HL-60 (cell line): Measurements from ENCODE around the gene PRSS58.

ENCODE experiments used
- DNase-seq, 2 experiments: peaks; one replicate each; pipeline ENCODE4 v3.0.0-alpha.2; 2010 to 2020; ENCODE audit warnings: low read depth in 1 of 2, low spot score in 1 of 2
- H3K27ac ChIP-seq: fragments of 250-450 bp; sonication (Bioruptor Pico); replicated peaks from 2 replicates; pipeline ENCODE4 v1.5.1; 2020; ENCODE audit warnings: mild to moderate bottlenecking, moderate library complexity
- H3K27me3 ChIP-seq: fragments of 250-450 bp; sonication (Bioruptor Pico); 2 replicates; pipeline ENCODE4 v1.5.1; 2021; ENCODE audit warnings: mild to moderate bottlenecking, moderate library complexity; ENCODE audit not compliant: insufficient read depth, poor library complexity, severe bottlenecking
- H3K4me3 ChIP-seq: replicated peaks from 2 replicates; pipeline ENCODE4 v1.5.1; 2011; ENCODE audit warnings: mild to moderate bottlenecking, control low read depth, low read length; ENCODE audit not compliant: insufficient read depth
- CTCF ChIP-seq: IDR thresholded peaks from one replicate; pipeline ENCODE4 v1.5.1; 2011; ENCODE audit warnings: low read length, control low read depth, inconsistent platforms; ENCODE audit not compliant: insufficient read depth
- GABPA ChIP-seq: IDR thresholded peaks from 2 replicates; pipeline ENCODE4 v1.6.1; 2012; ENCODE audit warnings: low read depth
- POLR2AphosphoS5 ChIP-seq: IDR thresholded peaks from 2 replicates; pipeline ENCODE4 v1.6.1; 2012; ENCODE audit warnings: low read depth
- REST ChIP-seq: IDR thresholded peaks from 2 replicates; pipeline ENCODE4 v1.6.1; 2012; ENCODE audit warnings: low read depth; ENCODE audit not compliant: insufficient replicate concordance
- SPI1 ChIP-seq: IDR thresholded peaks from 2 replicates; pipeline ENCODE4 v1.6.1; 2012; ENCODE audit warnings: low read depth, mild to moderate bottlenecking, borderline replicate concordance

PRSS58 gene

GRCh38 chr7:142301923-142302550, 44.2 kb upstream of the PRSS58 start:
- H3K27ac ChIP-seq: peak overlapping the region; percentile 40; the same call in 1 of the 2 replicates
- no peak overlapping the region for H3K4me3 ChIP-seq
- no peaks in the 10 kb centered on the region for H3K27me3 ChIP-seq
- DNase-seq: peak in 1 of 2 experiments; percentile 46
- no peak for TF ChIP-seq POLR2AphosphoS5
- peak; percentile 71 for TF ChIP-seq CTCF

- no peak; the same call in 1 of the 2 replicates for TF ChIP-seq GABPA
- peak; percentile 90 for TF ChIP-seq SPI1
- peak; percentile 32; the same call in 1 of the 2 replicates for TF ChIP-seq POLR2AphosphoS5
- Histone ChIP-seq H3K27me3 (no peaks in the 10 kb centered on the region), H3K4me3 (no peak overlapping the region), H3K27ac (peak overlapping the region; percentile 40; the same call in 1 of the 2 replicates)
- peak; percentile 33 to 81 for DNase-seq
These were observed 43.4 kb upstream of the PRSS58 start for GRCh38 chr7:142301299-142301698.

GRCh38 chr7:142300689-142301088, 42.8 kb upstream of the PRSS58 start:
- TF ChIP-seq SPI1 (no peak), CTCF (peak; percentile 28), GABPA (no peak), REST (no peak)
- Histone ChIP-seq H3K4me3 (no peak overlapping the region), H3K27me3 (no peaks in the 10 kb centered on the region), H3K27ac (no peak overlapping the region)
- peak in 1 of 2 experiments; percentile 47 for DNase-seq

- Histone ChIP-seq H3K27me3 (no peaks in the 10 kb centered on the region), H3K27ac (no peak overlapping the region), H3K4me3 (no peak overlapping the region)
- DNase-seq: no peak
- TF ChIP-seq POLR2AphosphoS5 (no peak), GABPA (no peak), CTCF (no peak), SPI1 (no peak), REST (no peak)
These were observed 41.5 kb upstream of the PRSS58 start for GRCh38 chr7:142299237-142299781.
